NCI-H2081 (cell line): ENCODE results near the gene MN1.

Experiments
- DNase-seq, 2 experiments: peaks; one replicate each; lab custom pipeline; 2025; lab: John Stamatoyannopoulos, UW

Gene MN1

GRCh38 chr22:27801616-27802345 lies at the start of gene MN1:
Gene MN1, minus strand, starts transcription at chr22:27801756. Its CDS starts 1,213 bp downstream, at chr22:27800543.
- DNase-seq = no peak

- DNase-seq = no peak
Observed at GRCh38 chr22:27850000-27850521, 48.5 kb upstream of the MN1 start.

GRCh38 chr22:27848005-27848404 lies 46.4 kb upstream of the MN1 start:
- DNase-seq = no peak

- DNase-seq = no peak
Observed at GRCh38 chr22:27846910-27847309, 45.4 kb upstream of the MN1 start.

- no peak for DNase-seq
Observed at GRCh38 chr22:27846248-27846757, 44.7 kb upstream of the MN1 start.

- DNase-seq = no peak
Observed at GRCh38 chr22:27845644-27846043, 44.1 kb upstream of the MN1 start.

- DNase-seq = no peak
Observed at GRCh38 chr22:27844656-27845591, 43.4 kb upstream of the MN1 start.

- DNase-seq = no peak
Observed at GRCh38 chr22:27844256-27844655, 42.7 kb upstream of the MN1 start.

- no peak for DNase-seq
Observed at GRCh38 chr22:27843441-27843840, 41.9 kb upstream of the MN1 start.

- DNase-seq = no peak
Observed at GRCh38 chr22:27842669-27843431, 41.3 kb upstream of the MN1 start.

GRCh38 chr22:27842201-27842600 lies 40.6 kb upstream of the MN1 start:
- no peak for DNase-seq

GRCh38 chr22:27840436-27840835 lies 38.9 kb upstream of the MN1 start:
- no peak for DNase-seq

- no peak for DNase-seq
Observed at GRCh38 chr22:27839057-27839660, 37.6 kb upstream of the MN1 start.

GRCh38 chr22:27836181-27836580 lies 34.6 kb upstream of the MN1 start:
- no peak for DNase-seq

- no peak for DNase-seq
Observed at GRCh38 chr22:27835446-27835845, 33.9 kb upstream of the MN1 start.

- no peak for DNase-seq
Observed at GRCh38 chr22:27834364-27835185, 33.0 kb upstream of the MN1 start.

- no peak for DNase-seq
Observed at GRCh38 chr22:27833803-27834202, 32.2 kb upstream of the MN1 start.

GRCh38 chr22:27832606-27833005 lies 31.1 kb upstream of the MN1 start:
- DNase-seq = no peak

GRCh38 chr22:27829620-27830019 lies 28.1 kb upstream of the MN1 start:
- no peak for DNase-seq
